GM12873 (cell line): ENCODE measurements around the gene CDH2.

ENCODE experiments used
- TF ChIP-seq, protein P1 (sequence below): IDR thresholded peaks from 2 replicates; pipeline ENCODE4 v1.5.1; 2012; ENCODE audit warnings: low read depth, mild to moderate bottlenecking, moderate library complexity, low read length, control low read depth; ENCODE audit not compliant: insufficient read depth; ENCODE audit errors: missing control alignments

CDH2 gene

DNA sequence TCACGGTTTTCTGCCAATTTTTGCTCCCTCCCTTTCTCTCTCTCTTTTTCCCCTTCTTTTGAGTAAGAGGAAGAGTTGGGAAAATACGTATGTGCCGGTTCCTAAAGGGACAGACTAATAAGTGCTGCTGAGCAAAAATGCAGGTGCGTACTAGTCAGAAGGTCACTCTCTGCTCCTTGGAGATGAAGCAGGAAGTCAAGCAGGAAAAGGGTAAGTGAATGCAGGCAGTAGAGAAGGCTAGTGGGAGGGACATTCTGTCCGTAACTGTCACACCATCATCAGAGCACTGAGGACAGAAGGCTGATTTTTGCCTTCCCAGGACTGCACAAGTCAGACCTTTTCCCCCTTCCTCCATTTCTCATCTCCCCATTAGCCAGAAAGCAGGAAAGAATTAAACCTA lies 105.7 kb downstream of the CDH2 start:
- TF ChIP-seq, protein P1, sequence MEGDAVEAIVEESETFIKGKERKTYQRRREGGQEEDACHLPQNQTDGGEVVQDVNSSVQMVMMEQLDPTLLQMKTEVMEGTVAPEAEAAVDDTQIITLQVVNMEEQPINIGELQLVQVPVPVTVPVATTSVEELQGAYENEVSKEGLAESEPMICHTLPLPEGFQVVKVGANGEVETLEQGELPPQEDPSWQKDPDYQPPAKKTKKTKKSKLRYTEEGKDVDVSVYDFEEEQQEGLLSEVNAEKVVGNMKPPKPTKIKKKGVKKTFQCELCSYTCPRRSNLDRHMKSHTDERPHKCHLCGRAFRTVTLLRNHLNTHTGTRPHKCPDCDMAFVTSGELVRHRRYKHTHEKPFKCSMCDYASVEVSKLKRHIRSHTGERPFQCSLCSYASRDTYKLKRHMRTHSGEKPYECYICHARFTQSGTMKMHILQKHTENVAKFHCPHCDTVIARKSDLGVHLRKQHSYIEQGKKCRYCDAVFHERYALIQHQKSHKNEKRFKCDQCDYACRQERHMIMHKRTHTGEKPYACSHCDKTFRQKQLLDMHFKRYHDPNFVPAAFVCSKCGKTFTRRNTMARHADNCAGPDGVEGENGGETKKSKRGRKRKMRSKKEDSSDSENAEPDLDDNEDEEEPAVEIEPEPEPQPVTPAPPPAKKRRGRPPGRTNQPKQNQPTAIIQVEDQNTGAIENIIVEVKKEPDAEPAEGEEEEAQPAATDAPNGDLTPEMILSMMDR = no peak

DNA sequence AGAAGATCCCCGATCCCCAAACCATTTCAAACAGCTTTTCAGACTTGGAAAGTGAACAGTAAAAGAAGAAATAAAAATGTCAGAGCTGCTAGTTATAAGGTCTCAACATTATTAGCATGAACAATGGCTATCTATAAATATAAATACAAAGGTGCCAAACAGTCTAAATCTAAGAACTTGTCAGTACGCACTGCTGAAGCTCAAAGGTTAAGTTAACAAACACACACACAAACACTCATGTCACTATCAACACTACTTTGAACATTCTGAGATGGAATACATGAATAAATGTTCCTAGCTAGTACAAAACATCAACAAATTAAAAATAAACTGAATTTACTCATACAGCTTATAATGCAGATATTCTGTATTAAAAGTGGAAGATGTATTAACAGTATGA lies 108.7 kb downstream of the CDH2 start:
- TF ChIP-seq, protein P1 = no peak

DNA sequence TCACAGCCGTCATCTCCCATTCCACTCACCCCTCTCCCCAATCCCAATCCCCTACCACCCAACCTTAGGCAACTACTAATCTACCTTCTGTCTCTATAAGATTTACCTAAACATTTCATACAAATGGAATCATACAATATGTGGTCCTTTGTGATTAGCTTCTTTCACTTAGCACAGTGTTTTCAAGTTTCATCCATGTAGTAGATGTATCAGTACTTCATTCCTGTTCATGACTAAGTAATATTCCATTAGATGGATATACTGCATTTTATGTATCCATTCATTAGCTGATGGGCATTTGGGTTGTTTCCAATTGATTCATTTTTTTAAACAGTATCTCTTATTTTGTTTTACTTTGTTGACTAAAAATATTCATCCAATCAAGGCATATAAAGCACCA lies 109.6 kb downstream of the CDH2 start:
- TF ChIP-seq, protein P1 = no peak

DNA sequence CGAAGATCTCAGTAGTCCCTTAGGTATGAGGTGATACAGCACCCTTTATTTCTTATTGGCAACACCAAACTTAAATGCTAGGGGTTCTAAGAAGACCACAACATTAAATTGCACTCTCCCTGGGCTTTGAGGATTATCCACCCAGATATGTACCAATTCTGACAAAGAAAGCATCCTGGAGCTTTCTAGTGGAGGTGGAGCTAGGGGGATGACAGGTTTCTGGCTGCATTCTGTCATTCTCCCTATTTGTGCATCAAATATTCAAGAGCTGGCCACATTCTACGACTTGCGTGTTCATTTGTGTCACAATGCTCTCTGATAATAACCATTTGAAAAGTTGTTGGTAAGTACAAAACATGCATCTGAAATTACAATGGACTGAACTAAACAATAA lies 111.1 kb downstream of the CDH2 start:
- TF ChIP-seq, protein P1 = no peak

DNA sequence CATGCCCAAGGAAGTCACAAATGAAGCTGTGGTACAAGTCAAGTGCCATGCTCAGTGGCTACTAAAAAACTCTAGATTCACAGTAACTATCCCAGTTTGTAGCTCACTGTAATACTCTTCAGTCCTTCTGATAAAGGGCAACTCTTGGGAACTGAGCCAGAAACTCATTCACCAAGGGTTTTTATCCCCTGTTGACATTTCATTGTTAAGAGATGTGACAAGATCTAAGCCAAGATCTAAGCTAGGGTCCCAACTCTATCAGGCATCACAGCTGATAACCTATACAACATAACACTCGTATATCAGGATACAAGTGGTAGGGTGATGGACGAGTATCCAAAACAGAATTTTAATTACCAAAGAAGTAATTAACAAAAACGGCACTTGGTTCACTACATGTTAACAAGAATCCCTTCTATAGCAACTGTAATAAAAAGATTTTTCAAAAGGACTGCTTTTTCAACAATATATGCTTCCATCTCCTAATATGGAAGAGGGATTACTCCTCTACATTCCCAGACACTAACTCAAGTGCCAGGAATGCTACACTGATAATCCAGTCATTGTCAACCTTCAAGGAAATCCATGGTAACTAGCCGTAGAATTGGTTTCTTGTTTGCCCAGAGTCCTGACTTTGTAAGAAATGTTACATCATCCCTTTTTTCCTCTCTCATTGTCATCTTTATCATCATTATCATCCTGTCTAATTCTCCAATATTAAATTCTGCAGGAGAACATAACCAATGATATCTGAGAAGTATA lies 111.7 kb downstream of the CDH2 start:
- TF ChIP-seq, protein P1 = no peak

DNA sequence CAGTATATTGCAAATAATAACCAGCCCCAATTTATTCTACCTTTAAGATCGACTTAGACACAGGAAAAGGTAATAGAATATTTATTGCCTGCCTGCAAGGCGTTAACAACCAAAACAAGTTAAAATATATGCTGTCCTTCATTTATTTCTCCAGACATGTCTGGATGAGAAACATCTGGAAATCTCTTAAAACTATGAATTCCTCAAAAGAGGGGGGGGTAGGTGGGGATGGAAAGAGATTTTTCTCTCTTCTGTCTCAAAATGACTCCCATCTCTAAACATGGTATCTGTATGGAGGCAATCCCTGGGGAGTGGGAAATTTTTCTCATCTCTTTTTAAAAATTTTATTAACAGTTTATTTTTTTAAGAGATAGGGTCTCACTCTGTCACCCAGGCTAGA lies 113.0 kb downstream of the CDH2 start:
- TF ChIP-seq, protein P1 = no peak

DNA sequence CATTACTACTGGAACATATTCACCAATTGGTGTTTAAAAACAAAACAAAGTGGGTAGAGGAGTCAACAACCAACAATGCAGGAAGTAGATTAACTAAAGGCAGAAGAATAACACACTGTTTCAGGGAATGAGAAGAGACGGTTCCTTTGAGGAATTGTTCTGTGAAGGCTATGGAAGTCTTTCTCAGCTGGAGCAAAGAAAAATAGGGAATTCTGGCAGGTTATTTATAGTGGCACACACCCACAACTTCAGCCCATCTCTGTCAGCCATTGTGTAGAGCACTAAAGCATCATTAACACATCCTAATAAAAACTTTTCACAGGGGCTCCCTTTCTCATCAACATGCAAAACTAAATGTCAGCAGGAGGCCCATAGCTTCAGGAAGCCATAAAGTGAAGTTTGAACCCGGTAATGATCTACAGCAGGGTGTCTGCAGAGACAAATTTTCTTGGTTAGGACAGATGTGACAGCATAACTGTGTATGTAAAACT lies 113.6 kb downstream of the CDH2 start:
- TF ChIP-seq, protein P1 = no peak
